Right lobe of liver (tissue), 6 donors: ENCODE results near the gene FAM111B. TPM values are rescaled to one million over a fixed set of nuclear protein-coding genes. Genes with fewer than 3 reads are reported as not detected.
"Not testable (repeated sequence)": the region's sequence is repeated elsewhere in the genome, so short reads cannot be mapped to it uniquely, and the experiment has no call there.

Experiments
- ATAC-seq, 4 donors: fragments of 200-7000 bp; cut with Tn5 transposase; one replicate each; pipeline ENCODE4 v1.9.1; 2020; ENCODE audit warnings: mild to moderate bottlenecking in 4 of 4, moderate library complexity in 4 of 4
- DNase-seq, 3 donors: peaks; one replicate each; pipeline ENCODE4 v3.0.0-alpha.2; 2020
- H3K27ac ChIP-seq, 3 donors: fragments of 200-600 bp; one replicate each; pipeline ENCODE4 v1.8.0; 2022
- H3K27me3 ChIP-seq, 2 donors: fragments of 200-600 bp; one replicate each; pipeline ENCODE4 v1.8.0; 2022
- H3K36me3 ChIP-seq, 4 donors: fragments of 200-600 bp; sonication (generic) in 1 of 4; one replicate each; pipeline versions ENCODE4 v1.5.1 to v1.8.0; 2017 to 2022; ENCODE audit warnings: control low read depth in 1 of 4
- H3K4me1 ChIP-seq, 4 donors: fragments of 200-600 bp; sonication (generic) in 1 of 4; one replicate each; pipeline versions ENCODE4 v1.5.1 to v1.8.0; 2017 to 2022; ENCODE audit warnings: control low read depth in 1 of 4
- H3K4me3 ChIP-seq, 3 donors: fragments of 200-600 bp; one replicate each; pipeline ENCODE4 v1.8.0; 2022
- H3K9me3 ChIP-seq, 4 donors: fragments of 200-600 bp; sonication (generic) in 1 of 4; one replicate each; pipeline versions ENCODE4 v1.5.1 to v1.8.0; 2017 to 2022; ENCODE audit warnings: control low read depth in 1 of 4
- POLR2A ChIP-seq: fragments of 450-650 bp; IDR thresholded peaks from one replicate; pipeline ENCODE4 v1.6.1; 2017; ENCODE audit warnings: antibody characterized with exemption, mild to moderate bottlenecking
- WGBS: methylation state at CpG from one replicate; pipeline ENCODE4 v1.1.6; 2018; ENCODE audit warnings: low coverage, low lambda C conversion rate; ENCODE audit not compliant: insufficient coverage; ENCODE audit errors: missing lambda C conversion rate; 5-methylcytosine and 5-hydroxymethylcytosine counted together
- intact Hi-C, 2 donors: fragments of 100-400 bp; cut with DNase I; formaldehyde crosslinking; loops; one replicate each; pipeline versions ENCODE4 v1.11.2 to v1.14.1; 2022
- long read RNA-seq: library from polyadenylated mRNA; unstranded; transcript quantifications from one replicate; pipeline ENCODE4 v2.0.0, GENCODE V29; 2019
- total RNA-seq, 6 experiments: library from RNA; depleted of rRNA in 2 of 6; stranded (reverse); fragments of >200 nt in 2 of 6; fragmentation: NEBNext Ultra II Directional in 3 of 6; extraction: Animal tissue kit (Norgen Biotek cat#: 25700) in 3 of 6; gene quantifications; one replicate each; pipeline versions ENCODE4 v1.1.0 to v1.2.4, GENCODE V29; 2016 to 2023
- TF ChIP-seq, protein P1 (sequence below), 4 donors: fragments of 200-600 bp in 3 of 4; fragments of 450-650 bp in 1 of 4; IDR thresholded peaks; one replicate each; pipeline versions ENCODE4 v1.5.1 to v1.8.0; 2016 to 2022; ENCODE audit warnings: antibody characterized with exemption in 4 of 4, mild to moderate bottlenecking in 2 of 4
- donor health status: DM: no; HTN: yes; CAD: no.
- donor health status: DM: no; HTN: no; CAD: no.
- donor health status: DM: no; HTN: no; CAD: no.
- donor health status: DM: no; HTN: yes; CAD: no.
- donor health status: DM: no; HTN: yes; CAD: no.

FAM111B gene, protein sequence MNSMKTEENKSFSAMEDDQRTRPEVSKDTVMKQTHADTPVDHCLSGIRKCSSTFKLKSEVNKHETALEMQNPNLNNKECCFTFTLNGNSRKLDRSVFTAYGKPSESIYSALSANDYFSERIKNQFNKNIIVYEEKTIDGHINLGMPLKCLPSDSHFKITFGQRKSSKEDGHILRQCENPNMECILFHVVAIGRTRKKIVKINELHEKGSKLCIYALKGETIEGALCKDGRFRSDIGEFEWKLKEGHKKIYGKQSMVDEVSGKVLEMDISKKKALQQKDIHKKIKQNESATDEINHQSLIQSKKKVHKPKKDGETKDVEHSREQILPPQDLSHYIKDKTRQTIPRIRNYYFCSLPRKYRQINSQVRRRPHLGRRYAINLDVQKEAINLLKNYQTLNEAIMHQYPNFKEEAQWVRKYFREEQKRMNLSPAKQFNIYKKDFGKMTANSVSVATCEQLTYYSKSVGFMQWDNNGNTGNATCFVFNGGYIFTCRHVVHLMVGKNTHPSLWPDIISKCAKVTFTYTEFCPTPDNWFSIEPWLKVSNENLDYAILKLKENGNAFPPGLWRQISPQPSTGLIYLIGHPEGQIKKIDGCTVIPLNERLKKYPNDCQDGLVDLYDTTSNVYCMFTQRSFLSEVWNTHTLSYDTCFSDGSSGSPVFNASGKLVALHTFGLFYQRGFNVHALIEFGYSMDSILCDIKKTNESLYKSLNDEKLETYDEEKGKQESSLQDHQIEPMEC
- 1 to 10 TPM in 4 of 6 experiments, under 1 TPM in 2; 0.15 to 9.6 (median 1.1) TPM for total RNA-seq
- long read RNA-seq: 0 reads

DNA sequence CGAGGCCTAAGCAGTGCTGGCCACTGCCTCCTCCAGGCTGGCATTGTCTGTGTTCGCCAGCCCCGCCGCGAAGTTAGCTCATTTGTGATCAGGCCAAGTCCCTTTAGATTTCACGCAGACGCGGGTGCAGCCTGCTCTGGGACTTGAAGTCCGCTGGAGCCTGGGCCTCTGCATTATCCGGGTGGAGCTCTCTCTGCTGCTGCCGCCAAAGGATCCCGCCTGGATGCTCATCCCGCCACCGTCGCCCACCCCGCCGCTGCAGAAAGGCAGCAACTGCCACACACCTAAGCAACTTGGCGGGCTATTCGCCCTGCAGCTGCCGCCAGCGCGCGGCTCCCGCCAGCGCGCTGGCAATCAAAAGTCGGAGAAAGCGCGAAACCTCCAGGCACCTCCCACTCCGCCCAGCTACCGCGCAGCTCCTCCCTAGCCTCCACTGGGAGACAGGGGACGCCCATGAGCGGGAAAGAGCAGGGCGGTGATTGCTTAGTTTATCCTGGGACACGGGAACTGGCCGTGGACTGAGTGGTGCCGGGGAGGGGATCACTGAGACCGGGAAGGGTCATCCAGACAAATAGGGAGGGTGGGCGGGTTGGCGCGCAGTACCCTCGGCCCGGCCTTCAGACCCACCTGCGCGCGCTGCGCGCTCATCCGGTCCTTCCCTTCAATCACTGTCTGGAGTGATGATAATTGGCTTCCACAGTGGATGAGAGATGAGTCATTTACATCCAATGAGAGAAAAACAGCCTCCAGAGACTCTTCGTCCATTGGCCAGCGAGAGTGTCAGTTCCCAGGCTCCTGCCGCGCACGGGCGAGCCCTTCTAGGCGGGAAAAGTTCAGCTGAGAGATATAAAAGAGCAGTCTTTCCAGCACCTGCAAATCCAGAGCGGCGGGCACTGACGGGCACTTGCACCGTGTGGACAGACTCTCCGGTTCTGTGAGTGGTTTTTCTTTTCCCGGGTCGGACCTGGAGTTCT lies at the start of gene FAM111B:
FAM111B (plus strand) TSS at position 875 of the 974 bp plus-strand sequence. CDS start 2,389 bp downstream, outside the sequence.
- Histone ChIP-seq H3K36me3 (no peaks in the 10 kb centered on the region), H3K4me3 (peak within 1 kb of the TSS; percentile 54 to 65 (median 59)), H3K4me1 (peaks cover 0 to 11% (median 0%) of the 10 kb centered on the region in 4 donors), H3K27me3 (no peaks in the 10 kb centered on the region), H3K27ac (no peak within 1 kb of the TSS), H3K9me3 (no peaks in the 10 kb centered on the region)
- no peak for TF ChIP-seq POLR2A
- TF ChIP-seq, protein P1, sequence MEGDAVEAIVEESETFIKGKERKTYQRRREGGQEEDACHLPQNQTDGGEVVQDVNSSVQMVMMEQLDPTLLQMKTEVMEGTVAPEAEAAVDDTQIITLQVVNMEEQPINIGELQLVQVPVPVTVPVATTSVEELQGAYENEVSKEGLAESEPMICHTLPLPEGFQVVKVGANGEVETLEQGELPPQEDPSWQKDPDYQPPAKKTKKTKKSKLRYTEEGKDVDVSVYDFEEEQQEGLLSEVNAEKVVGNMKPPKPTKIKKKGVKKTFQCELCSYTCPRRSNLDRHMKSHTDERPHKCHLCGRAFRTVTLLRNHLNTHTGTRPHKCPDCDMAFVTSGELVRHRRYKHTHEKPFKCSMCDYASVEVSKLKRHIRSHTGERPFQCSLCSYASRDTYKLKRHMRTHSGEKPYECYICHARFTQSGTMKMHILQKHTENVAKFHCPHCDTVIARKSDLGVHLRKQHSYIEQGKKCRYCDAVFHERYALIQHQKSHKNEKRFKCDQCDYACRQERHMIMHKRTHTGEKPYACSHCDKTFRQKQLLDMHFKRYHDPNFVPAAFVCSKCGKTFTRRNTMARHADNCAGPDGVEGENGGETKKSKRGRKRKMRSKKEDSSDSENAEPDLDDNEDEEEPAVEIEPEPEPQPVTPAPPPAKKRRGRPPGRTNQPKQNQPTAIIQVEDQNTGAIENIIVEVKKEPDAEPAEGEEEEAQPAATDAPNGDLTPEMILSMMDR (IDR thresholded peaks at IDR 0.05): peak in 3 of 4 donors; percentile 21 to 29 (median 22)
- ATAC-seq: peak; percentile 96 to 98 (median 98)
- 0% methylated on average over 23 of the region's 64 CpGs for WGBS
- intact Hi-C loops: no loop called here
- peak; percentile 86 to 90 (median 89) for DNase-seq

DNA sequence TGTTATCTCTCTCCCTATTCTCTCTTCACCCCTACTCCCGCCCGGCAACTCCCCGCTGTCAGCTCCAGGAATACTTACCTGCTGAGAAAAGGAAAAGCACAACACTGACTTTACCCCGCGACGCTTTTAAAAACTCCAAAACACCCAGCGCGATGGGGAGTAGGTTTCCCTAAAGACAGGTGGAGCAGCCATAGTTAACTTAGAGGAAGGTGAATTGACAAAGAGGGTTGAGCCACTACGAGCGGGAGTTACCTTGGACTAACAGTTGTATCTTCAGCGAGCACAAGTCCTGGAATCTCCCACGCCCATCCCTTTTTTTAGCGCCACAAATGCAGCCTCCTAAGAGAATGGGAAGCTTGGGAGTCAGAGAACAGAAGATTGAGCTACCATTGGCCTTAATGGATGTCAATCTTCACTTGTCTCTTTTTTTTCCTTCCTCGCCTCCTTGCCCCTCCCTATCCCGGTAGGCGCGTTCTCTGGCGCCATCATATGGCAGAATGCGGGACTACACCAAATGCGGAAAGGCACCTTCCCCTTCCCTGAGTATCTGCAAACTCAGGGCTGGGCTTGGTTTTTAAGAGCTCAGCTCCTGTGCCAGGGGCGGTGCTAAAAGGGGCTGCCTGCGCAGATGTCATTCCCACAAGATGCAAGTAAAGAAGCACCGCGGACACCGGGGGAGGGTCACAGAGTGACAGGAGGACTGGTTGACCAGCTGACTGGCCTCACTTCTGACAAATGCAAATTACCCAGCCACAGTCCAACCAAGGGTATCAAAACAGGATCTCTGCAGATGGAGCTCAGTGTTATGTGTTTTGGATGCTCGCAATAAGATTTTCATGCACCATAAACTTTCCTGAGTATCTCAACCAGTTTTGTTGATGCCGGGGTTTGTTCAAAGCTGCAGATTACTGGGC lies 48.7 kb upstream of the FAM111B start:
- DNase-seq (peak; percentile 80 to 86 (median 85)), ATAC-seq (peak; percentile 99 to 100 (median 99))
- WGBS: 6% methylated on average over 24 of the region's 27 CpGs
- intact Hi-C loops, H3K27me3 ChIP-seq, H3K36me3 ChIP-seq, H3K4me1 ChIP-seq, H3K27ac ChIP-seq, H3K9me3 ChIP-seq: not testable (repeated sequence)
- peak overlapping the region; percentile 25 to 53 (median 51) for H3K4me3 ChIP-seq
- TF ChIP-seq, protein P1 (IDR thresholded peaks at IDR 0.05): peak; percentile 90 to 95 (median 94)

DNA sequence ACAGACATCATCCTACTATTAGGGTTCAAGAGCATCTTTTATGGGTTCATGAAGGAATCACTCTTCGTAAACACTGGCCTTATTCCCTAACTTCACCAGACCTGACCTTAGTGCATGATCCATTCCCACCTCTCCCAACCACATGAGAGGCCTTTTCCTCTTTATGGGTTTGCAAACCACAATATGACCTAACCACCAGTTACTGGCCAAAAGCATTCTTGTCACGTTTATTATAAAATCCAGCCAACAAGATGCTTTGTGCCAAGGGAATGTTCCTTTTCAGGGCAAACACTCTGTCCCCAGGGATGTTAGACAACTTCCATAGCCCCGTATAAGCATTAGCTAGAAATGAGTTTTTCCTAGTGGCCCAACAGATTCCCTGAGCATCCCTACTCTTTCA lies 46.9 kb upstream of the FAM111B start:
- H3K4me3 ChIP-seq, H3K36me3 ChIP-seq, H3K27me3 ChIP-seq, DNase-seq, H3K9me3 ChIP-seq, H3K27ac ChIP-seq, H3K4me1 ChIP-seq, ATAC-seq: not testable (repeated sequence)
- 36% methylated on average over 2 of the region's 3 CpGs for WGBS
- intact Hi-C loops: loop anchor here in 1 of 2 donors (10.0 kb wide), 2 partner anchors 145 to 215 kb away; partner anchors contain the start of gene GLYATL2
